ENCODE results near the gene LIX1. TPM values are rescaled to one million over a fixed set of nuclear protein-coding genes. Genes with fewer than 3 reads are reported as not detected.

The LIX1 gene
- total RNA-seq, 1 experiment from 2014 or later = not detected

GRCh38 chr5:97097326-97098230 is 44.8 kb downstream of the LIX1 start:
- POLR2A ChIA-PET = no interaction called here
- Mint-ChIP-seq H3K27me3 (ENCODE audit: insufficient read depth, unreplicated experiment) (no peaks in the 10 kb centered on the region), H3K4me3 (ENCODE audit: unreplicated experiment) (no peak overlapping the region), H3K9me3 (ENCODE audit: unreplicated experiment) (peaks cover 14% of the 10 kb centered on the region), H3K4me1 (ENCODE audit: insufficient read depth, unreplicated experiment) (no peaks in the 10 kb centered on the region), H3K27ac (ENCODE audit: low read depth, unreplicated experiment) (no peak overlapping the region), H3K36me3 (ENCODE audit: insufficient read depth, unreplicated experiment) (no peaks in the 10 kb centered on the region)
- TF ChIP-seq CTCF (IDR thresholded peaks at IDR 0.05; ENCODE audit: unreplicated experiment) = no peak
- intact Hi-C loops (cut with micrococcal nuclease) = no loop called here
- no peak for DNase-seq (ENCODE audit: unreplicated experiment)
- CTCF ChIA-PET = interaction anchor here (1.1 kb wide), 1 partner anchor 1565 kb away, joined by 3 read pairs; no protein-coding TSS in a partner anchor
- no TSS peak for BruUV-seq (replicated peaks)

GRCh38 chr5:97096846-97097245 is 45.6 kb downstream of the LIX1 start:
- ChIA-PET CTCF (no interaction called here), POLR2A (no interaction called here)
- DNase-seq (ENCODE audit: unreplicated experiment) = no peak
- peaks cover 14% of the 10 kb centered on the region for H3K9me3 Mint-ChIP-seq (ENCODE audit: unreplicated experiment)
- H3K36me3 Mint-ChIP-seq (ENCODE audit: insufficient read depth, unreplicated experiment) = no peaks in the 10 kb centered on the region
- no peak overlapping the region for H3K27ac Mint-ChIP-seq (ENCODE audit: low read depth, unreplicated experiment)
- intact Hi-C loops (cut with micrococcal nuclease) = no loop called here
- no peak overlapping the region for H3K4me3 Mint-ChIP-seq (ENCODE audit: unreplicated experiment)
- BruUV-seq (replicated peaks) = no TSS peak
- H3K4me1 Mint-ChIP-seq (ENCODE audit: insufficient read depth, unreplicated experiment) = no peaks in the 10 kb centered on the region
- no peaks in the 10 kb centered on the region for H3K27me3 Mint-ChIP-seq (ENCODE audit: insufficient read depth, unreplicated experiment)
- no peak for TF ChIP-seq CTCF (IDR thresholded peaks at IDR 0.05; ENCODE audit: unreplicated experiment)

- no peak for TF ChIP-seq CTCF (IDR thresholded peaks at IDR 0.05; ENCODE audit: unreplicated experiment)
- intact Hi-C loops (cut with micrococcal nuclease) = no loop called here
- H3K36me3 Mint-ChIP-seq (ENCODE audit: insufficient read depth, unreplicated experiment) = no peaks in the 10 kb centered on the region
- ChIA-PET POLR2A (no interaction called here), CTCF (interaction anchor here (0.7 kb wide), 1 partner anchor 99 kb away, joined by 3 read pairs; no protein-coding TSS in a partner anchor)
- H3K4me1 Mint-ChIP-seq (ENCODE audit: insufficient read depth, unreplicated experiment) = no peaks in the 10 kb centered on the region
- BruUV-seq (replicated peaks) = no TSS peak
- peaks cover 14% of the 10 kb centered on the region for H3K9me3 Mint-ChIP-seq (ENCODE audit: unreplicated experiment)
- H3K27ac Mint-ChIP-seq (ENCODE audit: low read depth, unreplicated experiment) = no peak overlapping the region
- H3K27me3 Mint-ChIP-seq (ENCODE audit: insufficient read depth, unreplicated experiment) = no peaks in the 10 kb centered on the region
- no peak overlapping the region for H3K4me3 Mint-ChIP-seq (ENCODE audit: unreplicated experiment)
- no peak for DNase-seq (ENCODE audit: unreplicated experiment)
These were observed 46.2 kb downstream of the LIX1 start for GRCh38 chr5:97096191-97096590.

- intact Hi-C loops (cut with micrococcal nuclease) = no loop called here
- DNase-seq (ENCODE audit: unreplicated experiment) = no peak
- no peaks in the 10 kb centered on the region for H3K36me3 Mint-ChIP-seq (ENCODE audit: insufficient read depth, unreplicated experiment)
- CTCF ChIA-PET = interaction anchor here (2.1 kb wide), 1 partner anchor 11 kb away, joined by 4 read pairs; no protein-coding TSS in a partner anchor
- H3K9me3 Mint-ChIP-seq (ENCODE audit: unreplicated experiment) = peaks cover 8% of the 10 kb centered on the region
- no peak overlapping the region for H3K4me3 Mint-ChIP-seq (ENCODE audit: unreplicated experiment)
- H3K27me3 Mint-ChIP-seq (ENCODE audit: insufficient read depth, unreplicated experiment) = peaks cover 8% of the 10 kb centered on the region
- POLR2A ChIA-PET = no interaction called here
- no peak overlapping the region for H3K27ac Mint-ChIP-seq (ENCODE audit: low read depth, unreplicated experiment)
- H3K4me1 Mint-ChIP-seq (ENCODE audit: insufficient read depth, unreplicated experiment) = no peaks in the 10 kb centered on the region
- no TSS peak for BruUV-seq (replicated peaks)
- no peak for TF ChIP-seq CTCF (IDR thresholded peaks at IDR 0.05; ENCODE audit: unreplicated experiment)
These were observed 47.1 kb downstream of the LIX1 start for GRCh38 chr5:97095318-97095732.
